Glutamatergic neuron (in vitro differentiated cells): ENCODE results near the gene GABRB3. TPM values are rescaled to one million over a fixed set of nuclear protein-coding genes. Genes with fewer than 3 reads are reported as not detected.

Source experiments
- DNase-seq: peaks from one replicate; pipeline ENCODE4 v3.0.0; 2022
- H3K27ac Mint-ChIP-seq: one replicate; pipeline ENCODE4 v1.8.0; 2020; ENCODE audit warnings: mild to moderate bottlenecking, mixed read lengths, inconsistent platforms; ENCODE audit not compliant: unreplicated experiment
- H3K27me3 Mint-ChIP-seq: one replicate; pipeline ENCODE4 v1.8.0; 2020; ENCODE audit warnings: mild to moderate bottlenecking, moderate library complexity, mixed read lengths, inconsistent platforms; ENCODE audit not compliant: unreplicated experiment
- H3K36me3 Mint-ChIP-seq: one replicate; pipeline ENCODE4 v1.8.0; 2020; ENCODE audit warnings: mild to moderate bottlenecking, mixed read lengths, inconsistent platforms; ENCODE audit not compliant: unreplicated experiment
- H3K4me1 Mint-ChIP-seq: one replicate; pipeline ENCODE4 v1.8.0; 2020; ENCODE audit warnings: mild to moderate bottlenecking, low read depth, mixed read lengths, inconsistent platforms; ENCODE audit not compliant: unreplicated experiment
- H3K4me3 Mint-ChIP-seq: one replicate; pipeline ENCODE4 v1.8.0; 2020; ENCODE audit warnings: mild to moderate bottlenecking, mixed read lengths, inconsistent platforms; ENCODE audit not compliant: unreplicated experiment
- H3K9me3 Mint-ChIP-seq: one replicate; pipeline ENCODE4 v1.8.0; 2020; ENCODE audit warnings: mild to moderate bottlenecking, moderate library complexity, mixed read lengths, inconsistent platforms; ENCODE audit not compliant: unreplicated experiment
- CTCF ChIP-seq: fragments of 200-600 bp; sonication (generic); IDR thresholded peaks from one replicate; pipeline ENCODE4 v1.5.0; 2021; ENCODE audit not compliant: partially characterized antibody, unreplicated experiment
- total RNA-seq: library from RNA; stranded (reverse); fragmentation: NEBNext Ultra II Directional; extraction: Animal tissue kit (Norgen Biotek cat#: 25700); gene quantifications from one replicate; pipeline ENCODE4 v1.2.1, GENCODE V29; 2021; ENCODE audit not compliant: unreplicated experiment

The GABRB3 gene
- total RNA-seq, 1 donor from 2014 or later, result 287 TPM

DNA sequence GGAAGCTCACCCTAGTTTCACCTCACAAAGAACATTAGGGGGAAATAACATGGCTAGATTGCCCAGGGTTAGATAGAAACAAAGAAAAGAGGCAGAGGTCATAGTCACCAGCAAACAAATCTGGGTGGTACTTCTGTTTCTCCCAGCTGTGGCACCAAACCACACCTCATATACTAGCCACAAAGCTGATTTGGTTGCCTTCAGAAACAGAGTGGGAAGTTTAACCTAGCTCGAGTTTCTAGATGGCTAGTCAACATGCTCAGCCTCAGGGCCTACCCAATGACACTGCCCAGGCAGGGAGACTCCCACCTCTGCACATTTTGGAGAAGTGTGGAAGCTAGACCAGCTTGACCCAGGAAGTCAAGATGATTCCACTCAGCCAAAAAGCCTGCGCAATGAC lies 174.2 kb downstream of the GABRB3 start:
- no peak for TF ChIP-seq CTCF
- H3K4me3 Mint-ChIP-seq, result no peak overlapping the region

GRCh38 chr15:26595611-26596010 lies 177.3 kb downstream of the GABRB3 start:
- peak overlapping the region; percentile 49 for H3K27ac Mint-ChIP-seq
- DNase-seq, result no peak
- peaks cover 6% of the 10 kb centered on the region for H3K9me3 Mint-ChIP-seq
- H3K36me3 Mint-ChIP-seq, result peaks cover 26% of the 10 kb centered on the region
- TF ChIP-seq CTCF, result no peak
- no peak overlapping the region for H3K4me3 Mint-ChIP-seq
- peaks cover 1% of the 10 kb centered on the region for H3K27me3 Mint-ChIP-seq
- peaks cover 5% of the 10 kb centered on the region for H3K4me1 Mint-ChIP-seq

More for the DNA sequence above, 174.2 kb downstream of the GABRB3 start:
- Mint-ChIP-seq H3K9me3 (peaks cover 10% of the 10 kb centered on the region), H3K4me1 (peaks cover 5% of the 10 kb centered on the region), H3K36me3 (peaks cover 43% of the 10 kb centered on the region), H3K27ac (no peak overlapping the region), H3K27me3 (peaks cover 2% of the 10 kb centered on the region)
- DNase-seq, result no peak

GRCh38 chr15:26590676-26591075 lies 182.2 kb downstream of the GABRB3 start:
- TF ChIP-seq CTCF, result no peak
- DNase-seq, result no peak
- H3K27ac Mint-ChIP-seq, result no peak overlapping the region

GRCh38 chr15:26582840-26583239 lies 190.0 kb downstream of the GABRB3 start:
- peaks cover 6% of the 10 kb centered on the region for H3K9me3 Mint-ChIP-seq
- H3K36me3 Mint-ChIP-seq, result peaks cover 11% of the 10 kb centered on the region
- peaks cover 2% of the 10 kb centered on the region for H3K27me3 Mint-ChIP-seq
- TF ChIP-seq CTCF, result no peak
- no peak for DNase-seq
- H3K4me3 Mint-ChIP-seq, result no peak overlapping the region
- no peak overlapping the region for H3K27ac Mint-ChIP-seq
- H3K4me1 Mint-ChIP-seq, result peaks cover 7% of the 10 kb centered on the region

More at GRCh38 chr15:26590676-26591075, 182.2 kb downstream of the GABRB3 start:
- Mint-ChIP-seq H3K9me3 (peaks cover 9% of the 10 kb centered on the region), H3K4me1 (peaks cover 3% of the 10 kb centered on the region), H3K27me3 (peaks cover 6% of the 10 kb centered on the region), H3K36me3 (peaks cover 6% of the 10 kb centered on the region), H3K4me3 (no peak overlapping the region)

GRCh38 chr15:26580943-26581342 lies 191.9 kb downstream of the GABRB3 start:
- peaks cover 20% of the 10 kb centered on the region for H3K36me3 Mint-ChIP-seq
- no peak overlapping the region for H3K27ac Mint-ChIP-seq
- H3K9me3 Mint-ChIP-seq, result no peaks in the 10 kb centered on the region

More at GRCh38 chr15:26580943-26581342, 191.9 kb downstream of the GABRB3 start:
- DNase-seq, result no peak
- TF ChIP-seq CTCF, result no peak
- Mint-ChIP-seq H3K4me1 (peaks cover 5% of the 10 kb centered on the region), H3K27me3 (no peaks in the 10 kb centered on the region), H3K4me3 (no peak overlapping the region)
